Liver (tissue), 9 donors: Measurements from ENCODE around the gene TIMM13. TPM values are rescaled to one million over a fixed set of nuclear protein-coding genes. Genes with fewer than 3 reads are reported as not detected.

Experiments
- DNase-seq: peaks from one replicate; pipeline ENCODE4 v3.0.0-alpha.2; 2017; ENCODE audit warnings: low spot score
- H3K27ac ChIP-seq, 2 donors: one replicate each; pipeline ENCODE4 v1.7.0; 2013; ENCODE audit warnings: inconsistent platforms in 2 of 2, low read length in 2 of 2, control low read depth in 1 of 2, low read depth in 1 of 2, mild to moderate bottlenecking in 1 of 2
- H3K27me3 ChIP-seq, 4 donors: one replicate each; pipeline versions ENCODE4 v1.6.1 to v1.7.0; 2013; ENCODE audit warnings: low read length in 3 of 4, inconsistent platforms in 1 of 4, mild to moderate bottlenecking in 1 of 4, moderate library complexity in 1 of 4; ENCODE audit not compliant: control insufficient read depth in 4 of 4, insufficient read depth in 4 of 4
- H3K36me3 ChIP-seq, 4 donors: one replicate each; pipeline versions ENCODE4 v1.6.1 to v1.7.0; 2013; ENCODE audit warnings: low read length in 3 of 4, mild to moderate bottlenecking in 3 of 4, low read depth in 1 of 4, moderate library complexity in 1 of 4; ENCODE audit not compliant: control insufficient read depth in 4 of 4, insufficient read depth in 3 of 4
- H3K4me1 ChIP-seq, 4 donors: one replicate each; pipeline versions ENCODE4 v1.6.1 to v1.7.0; 2013; ENCODE audit warnings: low read length in 3 of 4, mild to moderate bottlenecking in 3 of 4, moderate library complexity in 1 of 4; ENCODE audit not compliant: control insufficient read depth in 4 of 4, insufficient read depth in 4 of 4
- H3K4me3 ChIP-seq, 3 donors: one replicate each; pipeline versions ENCODE4 v1.6.1 to v1.7.0; 2013; ENCODE audit warnings: low read length in 3 of 3, control low read depth in 1 of 3, low read depth in 1 of 3, mild to moderate bottlenecking in 1 of 3
- H3K9ac ChIP-seq, 2 donors: one replicate each; pipeline ENCODE4 v1.7.0; 2013; ENCODE audit warnings: low read length in 2 of 2, mild to moderate bottlenecking in 2 of 2, moderate library complexity in 2 of 2, control low read depth in 1 of 2, low read depth in 1 of 2
- H3K9me3 ChIP-seq, 4 donors: one replicate each; pipeline versions ENCODE4 v1.6.1 to v1.7.0; 2013; ENCODE audit warnings: low read length in 3 of 4; ENCODE audit not compliant: control insufficient read depth in 4 of 4
- EGR1 ChIP-seq, 2 donors: IDR thresholded peaks; 2 replicates each; pipeline ENCODE4 v1.6.1; 2016 to 2018; ENCODE audit warnings: antibody characterized with exemption in 2 of 2, low read depth in 2 of 2
- FOXA1 ChIP-seq: IDR thresholded peaks from 2 replicates; pipeline ENCODE4 v1.6.1; 2016; ENCODE audit warnings: antibody characterized with exemption
- FOXA2 ChIP-seq: IDR thresholded peaks from 2 replicates; pipeline ENCODE4 v1.6.1; 2016; ENCODE audit warnings: antibody characterized with exemption
- GABPA ChIP-seq, 2 donors: IDR thresholded peaks in 1 of 2; conservative IDR thresholded peaks in 1 of 2; 2 replicates each; pipeline ENCODE4 v1.6.1; 2016; ENCODE audit warnings: antibody characterized with exemption in 2 of 2, mild to moderate bottlenecking in 1 of 2, moderate library complexity in 1 of 2
- HNF4A ChIP-seq, 2 donors: conservative IDR thresholded peaks; 2 replicates each; pipeline ENCODE4 v1.6.1; 2016; ENCODE audit warnings: antibody characterized with exemption in 2 of 2, mild to moderate bottlenecking in 2 of 2
- HNF4G ChIP-seq: IDR thresholded peaks from 2 replicates; pipeline ENCODE4 v1.6.1; 2016; ENCODE audit warnings: antibody characterized with exemption
- JUND ChIP-seq, 2 donors: IDR thresholded peaks; 2 replicates each; pipeline ENCODE4 v1.6.1; 2016; ENCODE audit warnings: antibody characterized with exemption in 2 of 2
- NR2F2 ChIP-seq: IDR thresholded peaks from 2 replicates; pipeline ENCODE4 v1.6.1; 2016; ENCODE audit warnings: antibody characterized with exemption
- RAD21 ChIP-seq, 2 donors: IDR thresholded peaks; 2 replicates each; pipeline ENCODE4 v1.6.1; 2016; ENCODE audit warnings: antibody characterized with exemption in 2 of 2, mild to moderate bottlenecking in 2 of 2
- RXRA ChIP-seq, 2 donors: IDR thresholded peaks; 2 replicates each; pipeline ENCODE4 v1.6.1; 2017 to 2018; ENCODE audit warnings: antibody characterized with exemption in 2 of 2, mild to moderate bottlenecking in 1 of 2
- SP1 ChIP-seq: IDR thresholded peaks from 2 replicates; pipeline ENCODE4 v1.6.1; 2018; ENCODE audit warnings: antibody characterized with exemption, mild to moderate bottlenecking
- TAF1 ChIP-seq: conservative IDR thresholded peaks from 2 replicates; pipeline ENCODE4 v1.6.1; 2016; ENCODE audit warnings: antibody characterized with exemption, mild to moderate bottlenecking
- YY1 ChIP-seq: IDR thresholded peaks from 2 replicates; pipeline ENCODE4 v1.6.1; 2016; ENCODE audit warnings: antibody characterized with exemption, mild to moderate bottlenecking
- WGBS: extraction: QIAGEN DNeasy Blood & Tissue Kit; methylation state at CpG from one replicate; pipeline ENCODE4 v1.1.7; 2013; 5-methylcytosine and 5-hydroxymethylcytosine counted together
- polyA plus RNA-seq, 2 donors: library from polyadenylated mRNA; stranded (reverse) in 1 of 2; unstranded in 1 of 2; fragments of 200-250 nt in 1 of 2; fragments of >200 nt in 1 of 2; fragmentation: Nextera tagmentation in 1 of 2; extraction: Ambion mirVana in 1 of 2; gene quantifications; one replicate each; pipeline versions ENCODE4 v1.2.1 to v1.2.3, GENCODE V29; 2013 to 2015
- total RNA-seq, 2 donors: library from RNA; depleted of rRNA; stranded (reverse); fragments of >200 nt; gene quantifications; one replicate each; pipeline ENCODE4 v1.2.3, GENCODE V29; 2014
- TF ChIP-seq, protein P1 (sequence below): IDR thresholded peaks from 2 replicates; pipeline ENCODE4 v1.6.1; 2016; ENCODE audit warnings: antibody characterized with exemption
- TF ChIP-seq, protein P2 (sequence below): IDR thresholded peaks from 2 replicates; pipeline ENCODE4 v1.6.1; 2016; ENCODE audit warnings: antibody characterized with exemption, mild to moderate bottlenecking
- TF ChIP-seq, protein P3 (sequence below): fragments of 150-350 bp; IDR thresholded peaks from 2 replicates; pipeline ENCODE4 v1.5.1; 2017; ENCODE audit warnings: improper control_type of control experiment, low read depth, low read length; ENCODE audit not compliant: missing input control
- TF ChIP-seq, protein P4 (sequence below): IDR thresholded peaks from 2 replicates; pipeline ENCODE4 v1.6.1; 2016; ENCODE audit warnings: antibody characterized with exemption
- donor health status: healthy.
- donor health status: healthy.
- donor health status: healthy.
- donor health status: healthy.
- donor health status: healthy.

TIMM13 gene
- total and polyA plus RNA-seq, 4 donors: 21.6 to 137 (median 43.4) TPM

DNA sequence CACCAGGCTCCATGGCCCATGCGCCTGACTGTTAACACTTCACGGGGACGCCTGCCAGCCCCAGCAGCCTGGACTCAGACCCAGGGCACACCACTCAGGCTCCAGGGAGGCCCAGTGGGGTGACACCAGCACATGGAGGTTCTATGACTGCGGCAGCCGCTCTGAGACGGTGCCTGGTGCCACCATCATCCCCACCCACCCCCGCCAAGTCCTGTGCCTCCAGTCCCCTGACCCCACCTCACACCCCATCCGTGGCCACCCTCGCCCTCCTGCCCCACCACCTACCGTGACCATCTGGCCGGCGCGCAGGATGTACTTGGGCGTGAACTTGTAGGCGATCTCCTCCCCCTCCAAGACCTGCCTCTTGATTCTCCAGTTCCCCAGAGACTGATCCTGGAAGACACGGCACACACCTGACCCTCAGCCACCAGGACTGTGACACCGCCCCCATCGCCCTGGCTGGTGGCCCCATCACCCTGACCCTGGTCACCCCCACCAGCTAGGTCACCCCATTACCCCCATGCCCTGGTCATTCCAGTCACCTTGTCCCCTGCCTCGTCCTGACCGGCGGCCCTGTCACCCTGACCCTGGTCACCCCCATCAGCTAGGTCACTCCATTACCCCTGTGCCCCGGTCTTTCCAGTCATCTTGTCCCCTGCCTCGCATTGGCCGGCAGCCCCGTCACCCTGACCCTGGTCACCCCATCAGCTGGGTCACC lies 4.9 kb upstream of the TIMM13 start:
- no peaks in the 10 kb centered on the region for H3K27me3 ChIP-seq
- no peaks in the 10 kb centered on the region for H3K9me3 ChIP-seq
- H3K27ac ChIP-seq: no peak overlapping the region
- H3K9ac ChIP-seq: no peak overlapping the region
- H3K4me3 ChIP-seq: no peak overlapping the region
- H3K36me3 ChIP-seq: peaks cover 0 to 17% (median 8%) of the 10 kb centered on the region in 4 donors
- H3K4me1 ChIP-seq: peaks cover 4 to 9% (median 8%) of the 10 kb centered on the region in 4 donors
- TF ChIP-seq HNF4A (conservative IDR thresholded peaks at IDR 0.05): no peak
- TF ChIP-seq HNF4G: no peak
- TF ChIP-seq EGR1 (IDR thresholded peaks at IDR 0.05; ENCODE audit: low read depth in 2 of 2): no peak
- no peak for TF ChIP-seq NR2F2
- no peak for TF ChIP-seq YY1
- TF ChIP-seq SP1: no peak
- no peak for TF ChIP-seq RXRA (IDR thresholded peaks at IDR 0.05)
- TF ChIP-seq, protein P1, sequence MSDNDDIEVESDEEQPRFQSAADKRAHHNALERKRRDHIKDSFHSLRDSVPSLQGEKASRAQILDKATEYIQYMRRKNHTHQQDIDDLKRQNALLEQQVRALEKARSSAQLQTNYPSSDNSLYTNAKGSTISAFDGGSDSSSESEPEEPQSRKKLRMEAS: no peak
- TF ChIP-seq TAF1: no peak
- TF ChIP-seq FOXA2: no peak
- TF ChIP-seq FOXA1: no peak
- TF ChIP-seq, protein P2, sequence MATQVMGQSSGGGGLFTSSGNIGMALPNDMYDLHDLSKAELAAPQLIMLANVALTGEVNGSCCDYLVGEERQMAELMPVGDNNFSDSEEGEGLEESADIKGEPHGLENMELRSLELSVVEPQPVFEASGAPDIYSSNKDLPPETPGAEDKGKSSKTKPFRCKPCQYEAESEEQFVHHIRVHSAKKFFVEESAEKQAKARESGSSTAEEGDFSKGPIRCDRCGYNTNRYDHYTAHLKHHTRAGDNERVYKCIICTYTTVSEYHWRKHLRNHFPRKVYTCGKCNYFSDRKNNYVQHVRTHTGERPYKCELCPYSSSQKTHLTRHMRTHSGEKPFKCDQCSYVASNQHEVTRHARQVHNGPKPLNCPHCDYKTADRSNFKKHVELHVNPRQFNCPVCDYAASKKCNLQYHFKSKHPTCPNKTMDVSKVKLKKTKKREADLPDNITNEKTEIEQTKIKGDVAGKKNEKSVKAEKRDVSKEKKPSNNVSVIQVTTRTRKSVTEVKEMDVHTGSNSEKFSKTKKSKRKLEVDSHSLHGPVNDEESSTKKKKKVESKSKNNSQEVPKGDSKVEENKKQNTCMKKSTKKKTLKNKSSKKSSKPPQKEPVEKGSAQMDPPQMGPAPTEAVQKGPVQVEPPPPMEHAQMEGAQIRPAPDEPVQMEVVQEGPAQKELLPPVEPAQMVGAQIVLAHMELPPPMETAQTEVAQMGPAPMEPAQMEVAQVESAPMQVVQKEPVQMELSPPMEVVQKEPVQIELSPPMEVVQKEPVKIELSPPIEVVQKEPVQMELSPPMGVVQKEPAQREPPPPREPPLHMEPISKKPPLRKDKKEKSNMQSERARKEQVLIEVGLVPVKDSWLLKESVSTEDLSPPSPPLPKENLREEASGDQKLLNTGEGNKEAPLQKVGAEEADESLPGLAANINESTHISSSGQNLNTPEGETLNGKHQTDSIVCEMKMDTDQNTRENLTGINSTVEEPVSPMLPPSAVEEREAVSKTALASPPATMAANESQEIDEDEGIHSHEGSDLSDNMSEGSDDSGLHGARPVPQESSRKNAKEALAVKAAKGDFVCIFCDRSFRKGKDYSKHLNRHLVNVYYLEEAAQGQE: no peak
- TF ChIP-seq, protein P3, sequence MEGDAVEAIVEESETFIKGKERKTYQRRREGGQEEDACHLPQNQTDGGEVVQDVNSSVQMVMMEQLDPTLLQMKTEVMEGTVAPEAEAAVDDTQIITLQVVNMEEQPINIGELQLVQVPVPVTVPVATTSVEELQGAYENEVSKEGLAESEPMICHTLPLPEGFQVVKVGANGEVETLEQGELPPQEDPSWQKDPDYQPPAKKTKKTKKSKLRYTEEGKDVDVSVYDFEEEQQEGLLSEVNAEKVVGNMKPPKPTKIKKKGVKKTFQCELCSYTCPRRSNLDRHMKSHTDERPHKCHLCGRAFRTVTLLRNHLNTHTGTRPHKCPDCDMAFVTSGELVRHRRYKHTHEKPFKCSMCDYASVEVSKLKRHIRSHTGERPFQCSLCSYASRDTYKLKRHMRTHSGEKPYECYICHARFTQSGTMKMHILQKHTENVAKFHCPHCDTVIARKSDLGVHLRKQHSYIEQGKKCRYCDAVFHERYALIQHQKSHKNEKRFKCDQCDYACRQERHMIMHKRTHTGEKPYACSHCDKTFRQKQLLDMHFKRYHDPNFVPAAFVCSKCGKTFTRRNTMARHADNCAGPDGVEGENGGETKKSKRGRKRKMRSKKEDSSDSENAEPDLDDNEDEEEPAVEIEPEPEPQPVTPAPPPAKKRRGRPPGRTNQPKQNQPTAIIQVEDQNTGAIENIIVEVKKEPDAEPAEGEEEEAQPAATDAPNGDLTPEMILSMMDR: no peak
- TF ChIP-seq JUND (IDR thresholded peaks at IDR 0.05): no peak
- no peak for TF ChIP-seq GABPA (IDR thresholded peaks at IDR 0.05 in 1 of 2, conservative IDR thresholded peaks at IDR 0.05 in 1 of 2)
- no peak for TF ChIP-seq RAD21 (IDR thresholded peaks at IDR 0.05)
- TF ChIP-seq, protein P4, sequence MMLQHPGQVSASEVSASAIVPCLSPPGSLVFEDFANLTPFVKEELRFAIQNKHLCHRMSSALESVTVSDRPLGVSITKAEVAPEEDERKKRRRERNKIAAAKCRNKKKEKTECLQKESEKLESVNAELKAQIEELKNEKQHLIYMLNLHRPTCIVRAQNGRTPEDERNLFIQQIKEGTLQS: no peak
- no peak for DNase-seq
- WGBS: 97% methylated on average over 25 of the region's 25 CpGs
